Superior temporal gyrus (tissue), 1 donor: ENCODE results near the gene CDH2.

Source experiments
- DNase-seq: peaks from one replicate; pipeline ENCODE4 v3.0.0-alpha.2; 2016; ENCODE audit errors: extremely low spot score

Gene CDH2

GRCh38 chr18:28127763-28128658 lies 48.9 kb downstream of the CDH2 start:
- no peak for DNase-seq

DNA sequence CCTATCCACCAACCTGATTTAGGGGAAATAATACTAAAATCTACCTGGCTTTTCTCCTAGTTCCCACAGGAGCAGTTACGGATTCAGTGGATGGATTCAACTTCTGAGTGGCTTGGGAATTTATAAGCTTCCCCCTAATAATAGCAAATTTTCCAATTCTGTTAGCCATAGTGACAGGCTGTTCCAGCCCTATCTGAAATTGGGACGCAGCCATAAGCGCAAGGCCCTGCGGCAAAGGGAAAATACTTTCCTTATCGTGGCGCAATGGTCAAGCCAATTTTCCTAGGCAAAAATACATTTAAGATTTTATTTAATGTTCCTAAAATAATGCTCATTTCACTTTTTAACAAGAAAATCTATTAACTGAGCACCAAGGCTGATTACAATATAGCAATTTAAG lies 49.7 kb downstream of the CDH2 start:
- DNase-seq, result no peak

- no peak for DNase-seq
These were observed 50.2 kb downstream of the CDH2 start for GRCh38 chr18:28126768-28127167.

- no peak for DNase-seq
These were observed 51.9 kb downstream of the CDH2 start for GRCh38 chr18:28125051-28125450.

- no peak for DNase-seq
These were observed 52.5 kb downstream of the CDH2 start for GRCh38 chr18:28124131-28125029.

GRCh38 chr18:28123401-28124030 lies 53.4 kb downstream of the CDH2 start:
- peak; percentile 60 for DNase-seq

- no peak for DNase-seq
These were observed 56.0 kb downstream of the CDH2 start for GRCh38 chr18:28120828-28121515.

- DNase-seq, result no peak
These were observed 60.5 kb downstream of the CDH2 start for GRCh38 chr18:28116461-28116860.

- DNase-seq, result no peak
These were observed 61.8 kb downstream of the CDH2 start for GRCh38 chr18:28115149-28115550.

GRCh38 chr18:28114472-28114871 lies 62.5 kb downstream of the CDH2 start:
- DNase-seq, result no peak

GRCh38 chr18:28113271-28114029 lies 63.5 kb downstream of the CDH2 start:
- DNase-seq, result no peak

DNA sequence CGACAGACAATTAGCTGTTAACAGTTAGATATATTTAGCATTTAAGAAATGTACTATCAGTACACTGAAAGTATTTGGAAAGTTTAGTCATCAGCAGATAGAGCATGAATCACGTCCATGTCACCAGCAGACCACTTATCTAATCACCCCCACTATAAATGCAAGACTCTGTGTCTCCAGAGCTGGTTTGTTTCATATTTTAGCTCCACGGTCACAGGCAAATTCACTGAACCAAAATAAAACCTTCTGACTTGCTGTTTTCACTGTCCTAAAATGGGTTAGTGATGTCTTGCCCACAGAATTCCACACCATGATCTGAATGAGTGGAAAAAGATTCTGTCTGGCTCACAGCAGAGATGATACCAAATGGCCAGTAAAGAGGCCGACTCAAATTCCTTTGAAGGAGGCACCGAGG lies 64.9 kb downstream of the CDH2 start:
- DNase-seq, result no peak

GRCh38 chr18:28110924-28111323 lies 66.0 kb downstream of the CDH2 start:
- DNase-seq, result no peak

DNA sequence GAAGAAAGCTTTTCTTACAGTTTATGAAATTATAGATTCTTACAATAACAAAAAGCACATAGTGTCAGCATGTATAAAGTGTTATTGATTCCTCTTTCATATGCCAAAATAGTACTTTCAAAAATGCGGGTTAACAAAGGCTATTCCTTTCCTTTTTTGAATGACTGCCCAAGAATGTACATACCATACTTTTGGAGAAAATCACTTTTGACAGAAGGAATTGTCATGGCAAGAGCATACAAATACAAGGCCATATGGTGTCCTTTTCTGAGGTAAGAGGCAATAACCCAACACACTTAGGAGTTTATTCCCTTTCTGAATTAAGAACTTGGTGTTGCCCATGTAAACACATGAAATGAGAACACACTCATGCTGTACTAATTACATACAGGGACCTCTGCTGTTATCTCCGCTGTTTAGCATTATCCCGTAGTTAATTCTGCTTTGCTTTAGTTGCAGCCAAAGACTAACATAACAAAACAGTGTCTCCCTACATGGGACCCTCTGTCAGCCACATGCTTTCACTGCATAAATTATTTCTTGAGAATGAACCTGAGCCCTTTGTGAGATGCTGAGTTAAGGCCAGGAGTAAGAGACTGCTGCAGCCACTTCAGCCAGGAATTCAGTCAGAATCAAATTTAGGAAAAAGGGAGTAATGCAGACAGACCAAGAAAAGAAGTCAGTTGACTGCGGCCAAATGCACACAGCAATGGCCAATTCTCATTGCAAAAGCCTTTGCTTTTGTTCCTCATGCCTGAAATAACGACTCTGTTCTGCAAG lies 67.0 kb downstream of the CDH2 start:
- no peak for DNase-seq

DNA sequence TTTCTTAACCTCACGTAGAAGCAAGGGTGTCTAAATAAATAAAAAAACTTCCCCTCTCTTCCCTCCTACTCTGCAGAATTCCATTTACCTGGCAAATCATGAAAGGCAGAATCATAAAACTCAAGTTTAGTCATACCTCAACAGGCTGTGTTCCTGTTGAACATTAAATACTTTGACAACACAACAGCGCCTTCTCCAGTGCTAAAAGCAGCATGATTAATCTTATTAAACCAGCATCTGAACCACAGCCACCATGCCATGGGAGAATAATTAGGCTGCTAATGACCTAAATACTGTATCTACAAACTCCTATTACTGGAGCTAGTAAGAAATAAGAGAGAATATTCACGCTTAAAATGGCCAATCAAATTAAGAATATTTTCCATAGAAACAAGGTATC lies 68.1 kb downstream of the CDH2 start:
- DNase-seq, result no peak

GRCh38 chr18:28108254-28108653 lies 68.7 kb downstream of the CDH2 start:
- DNase-seq, result no peak

- no peak for DNase-seq
These were observed 77.7 kb downstream of the CDH2 start for GRCh38 chr18:28099237-28099636.

- DNase-seq, result no peak
These were observed 81.3 kb downstream of the CDH2 start for GRCh38 chr18:28095631-28096030.

DNA sequence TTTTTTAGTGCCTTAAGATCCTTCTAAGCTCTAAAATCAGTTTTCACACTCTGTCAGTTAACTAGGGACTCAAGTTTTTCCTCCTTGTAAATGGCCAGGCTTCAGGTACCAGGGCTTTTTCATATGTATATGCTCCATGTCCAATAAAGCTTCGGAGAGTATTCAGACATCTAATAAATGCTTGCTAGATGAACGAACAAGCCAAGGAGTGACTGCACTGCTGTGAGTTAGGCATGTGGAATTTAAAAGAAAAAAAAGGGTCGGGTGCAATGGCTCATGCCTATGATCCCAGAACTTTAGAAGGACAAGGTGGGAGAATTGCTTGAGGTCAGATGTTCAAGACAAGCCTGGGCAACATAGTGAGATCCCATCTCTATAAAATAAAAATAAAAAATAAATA lies 81.9 kb downstream of the CDH2 start:
- no peak for DNase-seq

- DNase-seq, result no peak
These were observed 85.7 kb downstream of the CDH2 start for GRCh38 chr18:28091197-28091596.
